Right lung (tissue), 5 donors: Measurements from ENCODE around the gene PREX1. TPM values are rescaled to one million over a fixed set of nuclear protein-coding genes. Genes with fewer than 3 reads are reported as not detected.

Source experiments
- DNase-seq, 2 donors: peaks; one replicate each; pipeline ENCODE4 v3.0.0-alpha.2; 2013
- polyA plus RNA-seq, 5 donors: library from polyadenylated mRNA; unstranded; fragments of 120-200 nt; gene quantifications; one replicate each; pipeline versions ENCODE4 v1.2.1 to v1.2.3, GENCODE V29; 2013; ENCODE audit warnings: inconsistent platforms in 1 of 5, low replicate concordance in 1 of 5; ENCODE audit not compliant: insufficient read length in 5 of 5, insufficient read depth in 1 of 5

PREX1 gene
- polyA plus RNA-seq, 5 donors = 17.8 to 29.9 (median 19.7) TPM

GRCh38 chr20:48661575-48662455, 166.0 kb downstream of the PREX1 start:
- DNase-seq = no peak

DNA sequence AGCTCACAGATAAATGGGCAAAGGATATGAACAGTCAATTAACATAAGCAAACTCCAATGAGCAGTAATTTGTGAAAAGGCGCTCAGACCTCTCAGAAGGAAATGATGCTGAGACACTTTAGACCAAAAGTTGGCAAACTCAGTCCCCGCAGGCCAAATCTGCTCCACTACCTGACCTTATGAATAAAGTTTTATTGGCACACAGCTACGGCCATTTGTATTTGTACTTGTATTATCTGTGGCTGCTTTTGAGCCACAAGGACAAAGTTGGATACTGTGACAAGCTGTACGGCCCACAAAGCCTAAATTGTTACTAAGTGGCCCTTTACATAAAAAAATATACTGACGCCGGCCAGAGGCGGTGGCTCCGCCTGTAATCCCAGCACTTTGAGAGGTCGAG, 167.0 kb downstream of the PREX1 start:
- DNase-seq = no peak

- DNase-seq = no peak
These were observed 167.9 kb downstream of the PREX1 start for GRCh38 chr20:48659858-48660257.

- no peak for DNase-seq
These were observed 169.3 kb downstream of the PREX1 start for GRCh38 chr20:48658505-48658904.

GRCh38 chr20:48658198-48658476, 169.7 kb downstream of the PREX1 start:
- no peak for DNase-seq

DNA sequence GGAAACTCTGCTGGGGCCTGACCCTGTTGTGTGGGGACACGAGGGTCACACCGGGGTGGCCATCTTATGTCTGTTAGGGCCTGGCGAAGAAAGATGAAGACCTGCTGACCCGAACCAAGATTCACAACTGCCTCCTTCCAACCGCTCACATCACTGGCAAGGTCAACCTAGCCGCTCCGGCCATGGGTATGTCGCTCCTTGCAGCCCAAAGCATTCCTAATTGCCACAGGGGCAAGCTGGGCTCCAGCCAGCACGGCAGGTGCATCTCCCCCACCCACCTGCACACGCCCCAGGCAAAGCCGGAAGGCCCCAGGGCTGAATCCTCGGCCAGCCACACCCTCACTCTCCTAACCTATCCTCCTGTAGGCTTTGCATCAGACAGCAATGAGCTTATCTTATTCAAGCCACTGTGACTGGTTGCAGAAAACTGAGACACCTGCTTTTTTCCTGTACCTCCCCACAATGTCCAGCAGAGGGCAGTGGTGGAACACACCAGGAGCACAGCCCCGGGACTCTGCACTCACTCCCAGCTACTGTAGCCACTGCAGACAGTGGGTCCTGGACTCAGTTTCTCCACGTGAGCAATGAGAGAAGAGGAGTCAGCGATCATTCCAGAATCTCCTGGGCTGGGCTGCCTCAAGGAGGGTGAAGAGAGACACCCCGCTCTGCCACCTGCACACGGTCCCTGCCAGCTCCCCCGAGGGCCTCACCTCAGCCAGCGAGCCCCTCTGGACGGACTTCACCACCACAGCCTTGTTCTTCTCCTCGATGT, 170.2 kb downstream of the PREX1 start:
- DNase-seq = peak; percentile 56 to 76

DNA sequence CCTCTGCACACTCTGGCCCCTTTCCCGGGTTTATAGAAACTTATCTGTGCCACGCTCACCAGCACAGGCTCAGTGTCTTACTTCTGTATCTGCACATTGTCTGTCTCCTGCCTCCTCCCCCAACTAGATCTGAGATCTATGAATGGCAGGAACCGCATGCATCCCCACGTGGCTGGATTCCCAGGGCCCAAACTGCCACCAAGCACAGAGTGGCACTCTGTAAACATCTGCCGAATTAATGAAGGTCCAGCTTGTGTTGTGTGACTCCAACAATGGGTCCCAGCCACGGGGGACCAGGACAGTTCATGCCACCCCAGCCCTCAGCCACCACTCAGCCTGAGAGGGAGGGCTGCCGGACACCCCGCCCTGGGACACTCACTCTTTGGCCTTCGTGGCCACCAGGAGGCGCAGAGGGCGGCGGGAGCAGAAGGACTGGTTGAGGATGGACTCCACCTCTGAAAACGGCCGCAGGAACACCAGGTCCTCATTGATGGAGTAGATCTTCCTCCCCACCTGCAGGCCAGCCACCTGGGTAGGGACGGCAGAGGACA, 171.1 kb downstream of the PREX1 start:
- DNase-seq = no peak

GRCh38 chr20:48656137-48656536, 171.7 kb downstream of the PREX1 start:
- no peak for DNase-seq

- DNase-seq = no peak
These were observed 174.1 kb downstream of the PREX1 start for GRCh38 chr20:48653706-48654051.

DNA sequence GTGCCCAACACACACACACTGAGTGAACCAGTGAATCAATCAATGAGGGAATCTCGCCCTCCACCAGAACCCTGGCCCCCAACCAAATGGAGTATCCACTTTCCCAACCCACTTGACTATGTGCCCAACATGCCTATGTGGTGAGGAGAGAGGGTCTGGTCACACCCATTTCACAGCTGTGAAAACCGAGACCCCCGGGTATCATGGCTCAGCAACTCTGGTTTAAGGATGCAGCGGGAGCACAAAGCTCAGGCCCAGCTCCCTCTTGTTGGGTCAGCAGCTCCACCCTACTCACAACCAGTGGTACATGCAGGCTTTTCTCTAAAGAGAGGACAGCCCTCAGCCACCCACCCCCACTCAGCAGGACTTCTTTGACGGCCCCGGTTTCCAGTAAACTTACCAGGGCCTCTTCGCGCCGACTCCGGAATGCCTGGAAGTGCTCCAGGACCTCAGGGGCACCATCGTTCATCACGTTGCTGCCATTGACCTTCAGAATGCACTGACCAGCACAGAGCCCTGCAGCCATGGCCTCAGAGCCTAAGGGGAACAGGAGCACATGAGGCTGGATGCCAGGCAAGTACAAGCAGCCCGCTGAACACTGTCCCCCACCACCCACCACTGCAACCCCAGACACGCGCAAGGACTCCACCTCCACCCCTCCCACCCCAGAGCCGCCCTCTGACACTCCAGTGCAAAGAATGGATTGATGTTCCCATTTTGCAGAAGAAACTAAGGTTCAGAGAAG, 174.7 kb downstream of the PREX1 start:
- DNase-seq = no peak

- DNase-seq = no peak
These were observed 175.8 kb downstream of the PREX1 start for GRCh38 chr20:48651960-48652359.

DNA sequence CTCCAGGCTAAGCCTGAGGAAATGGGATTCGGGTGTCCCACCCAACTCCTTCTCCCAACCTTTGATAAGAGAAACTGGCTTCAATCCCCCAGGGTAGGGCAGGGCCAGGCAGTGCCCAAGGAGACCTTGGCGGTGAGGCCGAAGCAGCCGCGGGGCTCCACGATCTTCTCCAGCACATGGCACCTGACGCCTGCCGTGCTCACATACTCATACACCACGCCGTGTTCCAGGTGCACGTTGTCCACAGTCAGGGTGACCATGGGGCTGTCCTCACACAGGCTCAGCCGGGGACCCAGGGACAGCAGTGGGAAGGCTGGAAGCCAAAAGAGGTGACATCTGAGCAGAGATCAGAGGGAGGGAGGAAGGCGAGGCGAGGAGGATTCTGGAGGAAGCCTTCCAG, 176.5 kb downstream of the PREX1 start:
- DNase-seq = no peak

DNA sequence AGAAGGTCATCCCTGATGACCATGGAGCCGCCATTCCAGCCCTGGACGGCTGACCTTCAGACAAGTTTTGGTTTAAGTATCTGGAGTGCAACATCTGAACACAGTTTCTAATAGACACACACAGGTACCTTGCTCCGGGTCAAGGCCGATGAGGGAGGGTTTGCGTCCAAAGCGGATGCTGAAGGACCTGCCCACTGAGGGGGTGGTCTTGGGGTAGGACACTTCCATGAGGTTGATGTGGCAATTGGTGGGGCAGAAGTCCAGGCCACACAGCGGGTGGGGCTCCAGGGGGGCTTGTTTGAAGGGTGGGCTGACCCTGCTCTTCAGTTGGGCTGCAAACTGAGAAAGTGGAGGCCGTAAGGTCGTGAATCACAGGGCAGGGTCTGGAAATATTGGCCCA, 177.9 kb downstream of the PREX1 start:
- no peak for DNase-seq

- no peak for DNase-seq
These were observed 178.6 kb downstream of the PREX1 start for GRCh38 chr20:48649104-48649626.

GRCh38 chr20:48648482-48649051, 179.2 kb downstream of the PREX1 start:
- no peak for DNase-seq

GRCh38 chr20:48647858-48648257, 179.9 kb downstream of the PREX1 start:
- DNase-seq = no peak

DNA sequence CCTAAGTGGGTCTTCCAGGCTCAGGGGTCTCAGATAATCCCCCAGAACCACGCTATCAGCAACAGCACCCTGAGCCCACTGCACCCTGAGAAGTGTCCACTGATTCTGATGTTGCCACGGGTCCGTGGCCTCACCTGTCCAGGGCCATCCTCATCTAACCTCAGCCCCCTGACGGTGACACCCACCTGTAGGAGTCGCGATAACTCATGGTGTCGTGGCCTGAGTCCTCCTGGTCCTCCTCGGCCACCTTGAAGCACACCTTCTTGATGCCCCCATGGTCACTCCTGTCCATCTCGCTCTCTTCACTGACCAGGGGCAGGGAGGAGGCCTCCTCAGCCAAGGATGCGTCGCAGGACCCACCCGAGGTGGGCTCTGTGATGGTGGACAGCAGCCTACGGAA, 182.1 kb downstream of the PREX1 start:
- no peak for DNase-seq

GRCh38 chr20:48644286-48644828, 183.4 kb downstream of the PREX1 start:
- no peak for DNase-seq

GRCh38 chr20:48642105-48642880, 185.5 kb downstream of the PREX1 start:
- no peak for DNase-seq

- no peak for DNase-seq
These were observed 186.9 kb downstream of the PREX1 start for GRCh38 chr20:48640871-48641270.

DNA sequence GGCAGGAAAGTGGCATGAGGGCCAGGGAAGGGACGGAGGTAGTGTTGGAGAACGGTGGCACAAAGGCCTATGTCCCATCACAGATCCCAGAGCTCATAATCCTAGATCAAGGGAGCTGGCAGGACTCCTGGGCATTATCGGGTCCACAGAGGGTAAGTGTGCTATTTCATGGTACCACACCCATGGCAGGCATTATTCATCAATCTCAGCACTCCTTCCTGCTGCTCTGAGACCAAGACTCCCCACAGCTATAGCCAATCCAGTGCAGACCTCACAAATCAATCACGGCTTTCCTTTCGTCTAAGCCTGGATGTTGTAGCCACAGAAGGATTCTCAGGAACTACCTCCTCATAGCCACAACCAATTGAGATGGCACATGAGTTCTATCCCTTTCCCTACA, 187.9 kb downstream of the PREX1 start:
- DNase-seq = no peak
